ENCODE data around the gene NRL. TPM values are rescaled to one million over a fixed set of nuclear protein-coding genes. Genes with fewer than 3 reads are reported as not detected.

Gene NRL
- total and polyA plus RNA-seq, 9 of the 15 experiments (the other 6 are each of a cell fraction or from before 2014, with no cell fraction given): 0.07 to 2.7 (median 1.4) TPM; not detected in 1

DNA sequence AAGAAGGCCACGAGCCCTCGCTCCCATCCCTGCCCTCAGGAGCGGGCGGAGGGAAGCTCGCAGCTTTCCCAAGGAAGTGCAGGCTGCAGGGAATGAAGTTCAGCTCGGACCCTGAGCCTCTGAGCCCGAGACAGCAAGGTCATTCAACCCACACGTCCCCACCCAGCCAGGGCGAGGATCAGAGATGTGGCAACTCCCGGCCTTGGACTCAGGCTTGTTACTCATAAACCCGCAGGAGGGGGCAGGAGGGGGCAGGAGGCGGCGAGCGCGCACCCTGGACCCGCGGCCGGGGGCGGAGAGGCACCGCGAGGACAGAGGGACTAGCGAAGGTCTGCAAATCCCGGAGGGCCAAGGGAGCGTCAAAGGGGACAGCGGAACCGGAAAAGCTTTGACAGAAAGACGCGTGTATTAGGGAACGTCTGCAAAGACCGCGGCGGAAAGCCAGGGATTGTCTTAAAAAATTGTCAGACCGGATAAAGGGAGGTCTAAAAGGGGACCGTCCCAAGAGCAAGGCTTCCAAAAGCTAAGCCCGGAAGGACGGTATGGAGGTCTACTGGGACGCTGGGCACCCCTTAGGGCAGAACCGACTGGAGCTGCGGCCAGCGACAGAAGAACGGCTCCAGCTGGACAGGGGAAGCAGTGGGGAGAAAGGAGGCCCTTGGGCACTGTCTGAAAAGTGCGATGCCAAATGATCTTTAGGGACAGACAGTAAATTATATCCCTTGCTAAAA lies 783 bp downstream of the NRL start (continued):
- TF ChIP-seq, protein P1, sequence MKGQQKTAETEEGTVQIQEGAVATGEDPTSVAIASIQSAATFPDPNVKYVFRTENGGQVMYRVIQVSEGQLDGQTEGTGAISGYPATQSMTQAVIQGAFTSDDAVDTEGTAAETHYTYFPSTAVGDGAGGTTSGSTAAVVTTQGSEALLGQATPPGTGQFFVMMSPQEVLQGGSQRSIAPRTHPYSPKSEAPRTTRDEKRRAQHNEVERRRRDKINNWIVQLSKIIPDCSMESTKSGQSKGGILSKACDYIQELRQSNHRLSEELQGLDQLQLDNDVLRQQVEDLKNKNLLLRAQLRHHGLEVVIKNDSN (CRISPR knock-in tag; IDR thresholded peaks at IDR 0.05): no peak
- TF ChIP-seq HLTF (IDR thresholded peaks at IDR 0.05) (no peak), ZSCAN32 (CRISPR knock-in tag; IDR thresholded peaks at IDR 0.05) (0 out of 2 replicates have a peak, but pooled peaks have one; percentile 23), MEF2D (tag; conservative IDR thresholded peaks at IDR 0.05; ENCODE audit: low read depth) (no peak), GATAD2A (IDR thresholded peaks at IDR 0.05) (no peak), DNMT1 (IDR thresholded peaks at IDR 0.05) (no peak), C11orf30 (IDR thresholded peaks at IDR 0.05; ENCODE audit: low read depth) (no peak), GTF2A2 (tag; IDR thresholded peaks at IDR 0.05) (no peak), CEBPG (CRISPR knock-in tag; IDR thresholded peaks at IDR 0.05) (peak; percentile 79), CEBPG (tag; conservative IDR thresholded peaks at IDR 0.05 in 1 of 2, IDR thresholded peaks at IDR 0.05 in 1 of 2) (peak; percentile 62 to 63; a peak in 2 of 4 replicates), NFYB (IDR thresholded peaks at IDR 0.05; ENCODE audit: extremely low read depth, insufficient read length) (no peak), ETV1 (tag; conservative IDR thresholded peaks at IDR 0.05; ENCODE audit: low read depth) (peak; percentile 94), ILF3 (IDR thresholded peaks at IDR 0.05; ENCODE audit: borderline replicate concordance) (no peak), ZNF830 (CRISPR knock-in tag; IDR thresholded peaks at IDR 0.05) (no peak), ZNF311 (CRISPR knock-in tag; IDR thresholded peaks at IDR 0.05) (no peak), ZEB2 (IDR thresholded peaks at IDR 0.05) (no peak), HEY1 (CRISPR knock-in tag; IDR thresholded peaks at IDR 0.05; ENCODE audit: borderline replicate concordance) (no peak), NR4A1 (CRISPR knock-in tag; IDR thresholded peaks at IDR 0.05) (no peak), NR4A1 (tag; IDR thresholded peaks at IDR 0.05) (no peak), BCOR (IDR thresholded peaks at IDR 0.05) (peak; percentile 47; the same call in 1 of the 2 replicates), BHLHE40 (IDR thresholded peaks at IDR 0.05; ENCODE audit: low read length) (no peak), SMARCA4 (IDR thresholded peaks at IDR 0.05) (no peak; the same call in 1 of the 2 replicates), ZNF354B (CRISPR knock-in tag; IDR thresholded peaks at IDR 0.05) (no peak), EHMT2 (IDR thresholded peaks at IDR 0.05) (peak; percentile 61; the same call in 1 of the 2 replicates), TAF7 (tag; IDR thresholded peaks at IDR 0.05) (peak; percentile 28; the same call in 1 of the 2 replicates), PML (IDR thresholded peaks at IDR 0.05; ENCODE audit: low read length) (peak; percentile 14), ZNF3 (CRISPR knock-in tag; IDR thresholded peaks at IDR 0.05) (no peak)
- TF ChIP-seq, protein P2, sequence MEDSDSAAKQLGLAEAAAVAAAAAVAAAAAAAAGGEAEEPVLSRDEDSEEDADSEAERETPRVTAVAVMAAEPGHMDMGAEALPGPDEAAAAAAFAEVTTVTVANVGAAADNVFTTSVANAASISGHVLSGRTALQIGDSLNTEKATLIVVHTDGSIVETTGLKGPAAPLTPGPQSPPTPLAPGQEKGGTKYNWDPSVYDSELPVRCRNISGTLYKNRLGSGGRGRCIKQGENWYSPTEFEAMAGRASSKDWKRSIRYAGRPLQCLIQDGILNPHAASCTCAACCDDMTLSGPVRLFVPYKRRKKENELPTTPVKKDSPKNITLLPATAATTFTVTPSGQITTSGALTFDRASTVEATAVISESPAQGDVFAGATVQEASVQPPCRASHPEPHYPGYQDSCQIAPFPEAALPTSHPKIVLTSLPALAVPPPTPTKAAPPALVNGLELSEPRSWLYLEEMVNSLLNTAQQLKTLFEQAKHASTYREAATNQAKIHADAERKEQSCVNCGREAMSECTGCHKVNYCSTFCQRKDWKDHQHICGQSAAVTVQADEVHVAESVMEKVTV (CRISPR knock-in tag; IDR thresholded peaks at IDR 0.05): 0 out of 2 replicates have a peak, but pooled peaks have one; percentile 37
- TF ChIP-seq, protein P3, sequence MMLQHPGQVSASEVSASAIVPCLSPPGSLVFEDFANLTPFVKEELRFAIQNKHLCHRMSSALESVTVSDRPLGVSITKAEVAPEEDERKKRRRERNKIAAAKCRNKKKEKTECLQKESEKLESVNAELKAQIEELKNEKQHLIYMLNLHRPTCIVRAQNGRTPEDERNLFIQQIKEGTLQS (IDR thresholded peaks at IDR 0.05): peak; percentile 45; the same call in 1 of the 2 replicates
- TF ChIP-seq, protein P3 (CRISPR knock-in tag; conservative IDR thresholded peaks at IDR 0.05): no peak
